NT2/D1 (cell line): ENCODE measurements around the gene RPS6KA2.

Experiments used
- DNase-seq: peaks from one replicate; pipeline ENCODE4 v3.0.0-alpha.2; 2011; ENCODE audit warnings: low read depth, low spot score
- H3K27me3 ChIP-seq: 2 replicates; pipeline ENCODE4 v1.6.0; 2011; ENCODE audit warnings: mild to moderate bottlenecking; ENCODE audit not compliant: insufficient read length, insufficient read depth
- H3K36me3 ChIP-seq: 2 replicates; pipeline ENCODE4 v1.6.1; 2011; ENCODE audit warnings: mild to moderate bottlenecking, low read length, mixed read lengths; ENCODE audit not compliant: insufficient read depth, insufficient read length
- H3K4me1 ChIP-seq: 2 replicates; pipeline ENCODE4 v1.5.1; 2011; ENCODE audit not compliant: insufficient read depth, insufficient read length
- H3K4me3 ChIP-seq: 2 replicates; pipeline ENCODE4 v1.5.1; 2011; ENCODE audit warnings: low read depth; ENCODE audit not compliant: insufficient read length
- H3K9ac ChIP-seq: 2 replicates; pipeline ENCODE4 v1.6.0; 2011; ENCODE audit warnings: low read depth; ENCODE audit not compliant: insufficient read length
- H3K9me3 ChIP-seq: 2 replicates; pipeline ENCODE4 v1.5.1; 2011; ENCODE audit warnings: mild to moderate bottlenecking, low read length; ENCODE audit not compliant: insufficient read depth
- SUZ12 ChIP-seq: IDR thresholded peaks from 2 replicates; pipeline ENCODE4 v1.6.1; 2011; ENCODE audit not compliant: insufficient read length, insufficient read depth; ENCODE audit errors: extremely low read depth
- YY1 ChIP-seq: IDR thresholded peaks from 2 replicates; pipeline ENCODE4 v1.6.1; 2011; ENCODE audit not compliant: insufficient read length, insufficient read depth
- ZNF274 ChIP-seq: IDR thresholded peaks from 2 replicates; pipeline ENCODE4 v1.6.1; 2011; ENCODE audit warnings: mild to moderate bottlenecking, low read depth, low read length

RPS6KA2 gene

DNA sequence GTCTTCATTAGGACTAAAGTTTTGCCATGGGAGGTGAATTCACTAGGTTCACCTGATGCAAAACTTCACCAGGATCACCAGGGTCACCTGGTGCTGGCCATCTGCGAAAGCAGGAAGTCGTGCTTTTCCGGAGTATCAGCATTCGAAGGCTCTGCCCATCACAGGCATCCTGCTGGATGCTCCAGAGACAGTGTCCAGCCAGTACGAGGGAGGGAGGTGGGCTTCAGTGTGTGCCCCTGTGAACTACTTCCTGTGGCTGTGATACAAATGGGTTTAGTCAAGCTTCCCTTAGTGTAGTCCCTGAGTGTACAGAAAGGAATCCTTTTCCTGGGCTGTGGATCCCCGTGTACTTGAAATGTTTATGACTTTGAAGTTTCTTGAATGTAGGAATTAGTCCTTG is 3.4 kb upstream of the RPS6KA2 start:
- DNase-seq = no peak
- no peaks in the 10 kb centered on the region for H3K9me3 ChIP-seq
- TF ChIP-seq YY1 (no peak), ZNF274 (no peak), SUZ12 (no peak)
- H3K36me3 ChIP-seq = no peaks in the 10 kb centered on the region
- no peak overlapping the region for H3K9ac ChIP-seq
- peaks cover 47% of the 10 kb centered on the region for H3K27me3 ChIP-seq
- H3K4me1 ChIP-seq = no peaks in the 10 kb centered on the region
- H3K4me3 ChIP-seq = no peak overlapping the region

DNA sequence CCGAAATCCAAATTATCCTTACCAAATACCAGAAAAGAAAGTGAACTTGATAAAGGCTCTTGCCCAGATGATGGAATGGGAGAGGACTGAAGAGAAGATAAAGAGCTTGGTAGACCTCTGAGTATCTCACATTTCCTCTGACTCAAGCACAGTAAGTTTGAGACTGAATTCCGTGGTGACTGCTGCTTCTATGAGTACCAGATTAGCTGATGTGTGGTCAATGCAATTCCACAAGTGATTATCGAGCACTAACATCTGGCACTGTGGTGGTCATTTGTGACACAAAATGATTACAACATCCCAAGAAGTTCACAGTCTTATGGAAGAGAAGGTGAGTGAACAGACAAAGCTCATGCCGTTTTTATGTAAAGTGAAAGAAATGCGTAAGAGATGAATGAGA is 2.6 kb upstream of the RPS6KA2 start:
- no peak for DNase-seq
- Histone ChIP-seq H3K9ac (no peak overlapping the region), H3K4me1 (no peaks in the 10 kb centered on the region), H3K4me3 (no peak overlapping the region), H3K36me3 (no peaks in the 10 kb centered on the region), H3K27me3 (peaks cover 54% of the 10 kb centered on the region), H3K9me3 (no peaks in the 10 kb centered on the region)
- TF ChIP-seq ZNF274 (no peak), YY1 (no peak), SUZ12 (no peak)

DNA sequence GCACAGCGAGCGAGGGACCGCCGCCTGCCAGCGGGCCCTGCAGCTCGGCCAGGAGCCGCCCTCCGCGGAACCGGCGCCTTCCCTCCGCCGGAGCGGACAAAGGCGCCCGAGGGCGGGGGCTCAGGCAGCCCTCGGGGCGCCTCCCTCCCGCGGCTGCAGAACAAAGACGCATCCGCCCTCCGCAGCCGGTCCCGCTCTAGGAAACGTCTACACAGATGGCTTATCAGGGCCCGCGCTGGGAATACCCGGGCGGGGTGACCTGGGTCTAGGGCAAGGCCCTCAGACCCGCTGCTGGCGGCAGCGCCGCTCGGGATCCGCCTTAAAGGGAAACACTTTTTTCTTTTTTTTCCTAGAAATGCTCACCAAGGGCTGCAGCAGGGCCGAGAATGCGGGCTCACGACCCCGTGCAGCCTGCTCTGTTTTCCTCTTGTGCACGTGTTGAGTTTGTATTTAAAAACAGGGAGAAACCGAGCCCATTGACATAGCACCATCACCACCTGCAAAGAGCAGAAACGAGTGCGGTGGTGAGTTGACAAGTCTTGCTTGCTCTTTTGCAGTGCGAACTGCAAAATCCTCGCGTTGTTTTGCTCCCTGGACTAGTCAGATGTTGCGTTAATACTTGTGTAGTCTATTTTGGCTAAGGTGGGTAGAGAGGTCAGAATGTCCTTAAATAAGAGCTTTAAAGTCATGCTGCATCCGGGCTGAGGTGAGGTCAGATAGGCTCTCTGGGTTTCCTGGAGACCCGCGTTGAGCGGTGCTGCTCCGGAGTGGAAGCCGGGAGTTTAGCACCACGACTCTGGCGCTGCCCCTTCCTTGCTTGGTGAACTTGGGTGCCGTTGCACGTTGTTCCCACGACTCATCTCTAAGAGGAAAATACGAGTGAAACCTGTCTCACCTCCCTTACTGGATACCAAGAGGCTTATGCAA is 1.1 kb upstream of the RPS6KA2 start:
- TF ChIP-seq YY1 (no peak), ZNF274 (no peak), SUZ12 (no peak)
- H3K9me3 ChIP-seq = no peaks in the 10 kb centered on the region
- no peaks in the 10 kb centered on the region for H3K4me1 ChIP-seq
- H3K36me3 ChIP-seq = no peaks in the 10 kb centered on the region
- H3K4me3 ChIP-seq = peak overlapping the region; percentile 48
- peak overlapping the region; percentile 74 for H3K9ac ChIP-seq
- peaks cover 60% of the 10 kb centered on the region for H3K27me3 ChIP-seq
- DNase-seq = no peak

DNA sequence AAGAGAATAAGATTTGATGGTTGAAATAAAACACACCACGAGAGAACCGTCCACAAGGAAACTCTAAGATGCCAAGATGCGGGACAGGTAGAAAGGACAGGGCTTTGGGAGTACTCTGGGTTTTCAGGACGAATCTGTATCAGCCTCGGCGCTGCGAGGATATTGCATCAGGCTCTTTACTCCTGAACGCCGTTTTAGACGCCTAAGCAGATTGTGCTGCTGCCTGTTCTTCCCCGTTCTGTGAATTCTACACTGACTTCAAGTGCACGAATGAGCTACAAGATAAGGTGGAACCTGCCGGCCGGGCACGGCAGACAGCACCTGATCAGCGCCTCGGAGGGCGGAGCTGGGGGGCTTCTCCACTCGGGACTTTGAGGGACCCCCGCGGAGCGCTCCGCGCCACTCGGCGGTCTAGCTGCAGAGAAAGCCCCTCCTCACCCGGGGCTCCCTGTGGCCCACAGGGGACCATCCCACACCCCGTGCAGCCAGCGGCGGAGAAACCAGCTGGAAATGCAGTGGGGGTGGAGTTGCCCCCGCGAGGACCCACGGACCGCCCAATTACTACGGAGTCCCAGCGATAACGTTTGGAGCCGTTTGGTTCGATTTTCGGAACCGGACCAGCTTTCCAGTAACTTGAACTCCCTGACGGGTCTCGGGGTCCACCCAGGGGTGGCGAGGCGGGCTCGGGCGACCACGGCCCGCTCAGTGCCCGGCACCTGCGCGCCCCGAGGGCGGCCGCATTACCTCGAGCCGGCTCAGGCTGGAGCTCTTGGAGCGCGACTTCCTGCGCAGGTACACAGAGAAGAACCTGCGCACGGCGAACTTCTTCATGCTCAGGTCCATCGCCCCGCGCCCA is 646 bp downstream of the RPS6KA2 start:
- Histone ChIP-seq H3K4me1 (no peaks in the 10 kb centered on the region), H3K9ac (peak overlapping the region; percentile 70), H3K9me3 (no peaks in the 10 kb centered on the region), H3K4me3 (peak overlapping the region; percentile 31), H3K27me3 (peaks cover 59% of the 10 kb centered on the region), H3K36me3 (no peaks in the 10 kb centered on the region)
- TF ChIP-seq ZNF274 (no peak), SUZ12 (no peak), YY1 (no peak)
- DNase-seq = no peak

DNA sequence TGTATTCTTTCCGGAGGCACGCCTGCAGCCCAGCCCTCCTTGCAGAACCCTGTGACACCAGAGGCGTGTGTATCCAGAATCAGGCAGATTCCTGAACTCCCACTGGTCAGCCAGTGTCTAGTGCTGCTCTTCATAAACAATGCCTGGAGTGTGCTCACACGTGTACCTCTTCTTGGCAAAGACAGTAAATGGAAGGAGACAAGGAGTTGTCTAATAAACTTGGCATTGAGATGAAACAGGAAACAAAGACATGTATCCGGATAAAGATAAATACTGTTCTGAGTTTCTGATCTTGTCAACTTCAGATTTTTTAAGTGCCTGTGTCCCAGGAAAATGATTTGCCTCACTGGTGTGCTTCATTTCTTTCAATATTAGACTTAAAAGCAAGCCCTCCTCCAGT is 1.7 kb downstream of the RPS6KA2 start:
- no peaks in the 10 kb centered on the region for H3K36me3 ChIP-seq
- H3K9me3 ChIP-seq = no peaks in the 10 kb centered on the region
- TF ChIP-seq YY1 = no peak
- no peak for TF ChIP-seq SUZ12
- TF ChIP-seq ZNF274 = no peak
- peaks cover 5% of the 10 kb centered on the region for H3K4me1 ChIP-seq
- H3K27me3 ChIP-seq = peaks cover 48% of the 10 kb centered on the region
- no peak overlapping the region for H3K4me3 ChIP-seq
- DNase-seq = no peak
- H3K9ac ChIP-seq = no peak overlapping the region

DNA sequence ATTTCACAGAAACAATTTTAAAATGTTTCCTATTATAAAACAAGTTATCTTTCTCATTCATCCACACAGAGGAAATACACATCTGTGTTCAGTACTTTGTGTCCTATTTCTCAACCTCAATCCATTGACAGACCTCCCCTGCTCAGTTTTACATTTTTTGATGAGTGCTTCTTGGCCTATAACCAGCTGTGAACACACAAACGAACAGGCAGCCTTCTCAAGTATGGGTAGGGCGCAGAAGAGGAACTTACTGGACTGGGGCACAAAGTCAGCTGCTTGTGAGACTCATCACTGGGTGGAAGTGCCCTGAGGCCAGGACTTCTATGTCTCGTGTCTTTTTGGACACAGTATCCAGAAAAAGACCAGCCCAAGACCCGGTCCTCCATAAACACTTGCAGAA is 2.8 kb downstream of the RPS6KA2 start:
- no peaks in the 10 kb centered on the region for H3K36me3 ChIP-seq
- no peak overlapping the region for H3K9ac ChIP-seq
- H3K9me3 ChIP-seq = no peaks in the 10 kb centered on the region
- H3K4me3 ChIP-seq = no peak overlapping the region
- TF ChIP-seq YY1 (no peak), ZNF274 (no peak), SUZ12 (no peak)
- H3K4me1 ChIP-seq = peaks cover 5% of the 10 kb centered on the region
- no peak for DNase-seq
- H3K27me3 ChIP-seq = peaks cover 38% of the 10 kb centered on the region

DNA sequence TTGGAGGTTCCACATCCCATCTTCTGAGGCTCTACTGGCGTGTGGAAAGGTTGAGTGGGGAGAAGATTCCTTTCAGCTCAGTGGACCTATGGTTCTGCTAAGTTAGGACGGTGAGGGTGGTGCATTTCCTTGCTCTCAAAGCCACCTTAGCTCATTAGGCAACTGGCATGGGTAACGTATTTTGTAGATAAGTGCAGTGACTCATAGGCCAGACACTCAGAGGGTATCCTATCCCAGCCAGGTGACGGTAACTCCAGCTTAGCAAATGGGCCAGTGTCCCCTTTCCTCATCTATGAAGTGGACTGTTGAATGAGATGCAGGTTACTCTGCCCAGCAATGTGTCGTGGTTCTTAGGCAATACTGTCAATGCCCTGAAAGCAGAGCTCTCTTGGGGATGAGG is 3.7 kb downstream of the RPS6KA2 start:
- TF ChIP-seq SUZ12 = no peak
- no peak for TF ChIP-seq YY1
- TF ChIP-seq ZNF274 = no peak
- H3K36me3 ChIP-seq = peaks cover 4% of the 10 kb centered on the region
- peaks cover 5% of the 10 kb centered on the region for H3K4me1 ChIP-seq
- no peak for DNase-seq
- H3K4me3 ChIP-seq = no peak overlapping the region
- H3K9ac ChIP-seq = no peak overlapping the region
- H3K9me3 ChIP-seq = no peaks in the 10 kb centered on the region
- H3K27me3 ChIP-seq = peaks cover 28% of the 10 kb centered on the region
